BJ (cell line): ENCODE results near the gene DEUP1. TPM values are rescaled to one million over a fixed set of nuclear protein-coding genes. Genes with fewer than 3 reads are reported as not detected.

ENCODE experiments used
- CTCF ChIA-PET: fragments of 350-600 bp; formaldehyde crosslinking; extraction: SDS; loops from one replicate; lab custom pipeline; 2021; ENCODE audit warnings: antibody characterized with exemption, inconsistent platforms; lab: Yijun Ruan, JAX
- POLR2A ChIA-PET: fragments of 300-600 bp; sonication (Branson Sonifier 250); formaldehyde crosslinking; extraction: SDS; loops from one replicate; lab custom pipeline; 2021; ENCODE audit warnings: antibody characterized with exemption; lab: Charles Lee
- DNase-seq: peaks from one replicate; pipeline ENCODE4 v3.0.0-alpha.2; 2011; ENCODE audit warnings: low read depth
- H3K27me3 ChIP-seq: 2 replicates; pipeline ENCODE4 v1.6.0; 2011; ENCODE audit warnings: low read length; ENCODE audit not compliant: control insufficient read depth, insufficient read depth
- H3K36me3 ChIP-seq: 2 replicates; pipeline ENCODE4 v1.5.1; 2011; ENCODE audit warnings: low read length; ENCODE audit not compliant: control insufficient read depth, insufficient read depth
- H3K4me3 ChIP-seq: 2 replicates; pipeline ENCODE4 v1.5.1; 2011; ENCODE audit warnings: low read depth, mild to moderate bottlenecking, control low read depth, low read length
- polyA plus RNA-seq: library from polyadenylated mRNA; depleted of rRNA; stranded (reverse); fragments of >200 nt; gene quantifications from 2 replicates; pipeline ENCODE4 v1.2.3, GENCODE V29; 2011
- TF ChIP-seq, protein P1 (sequence below): IDR thresholded peaks from 2 replicates; pipeline ENCODE4 v1.5.1; 2011; ENCODE audit warnings: low read depth, mild to moderate bottlenecking, control low read depth, inconsistent platforms, low read length, moderate library complexity; ENCODE audit not compliant: insufficient read depth

Gene DEUP1
- polyA plus RNA-seq, 1 experiment = not detected

DNA sequence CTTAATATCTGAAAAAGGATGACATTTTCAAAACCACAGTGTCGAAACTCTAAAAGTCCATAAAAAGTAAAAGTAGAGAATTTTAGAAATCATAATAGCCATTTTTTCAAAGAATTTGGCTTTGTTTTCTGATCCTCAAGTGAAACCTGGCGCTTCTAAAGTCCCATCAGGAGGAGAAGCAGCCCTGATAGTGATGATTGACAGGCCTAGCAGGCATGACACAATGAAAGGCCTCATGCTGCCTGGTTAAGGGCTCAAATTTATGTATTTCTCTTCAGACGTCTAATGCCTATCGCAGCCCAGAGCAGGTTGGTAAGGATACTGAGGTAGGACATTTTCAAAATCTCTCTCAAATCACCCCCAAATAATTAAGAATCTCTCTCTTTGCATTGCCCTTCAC lies 3.9 kb upstream of the DEUP1 start:
- ChIA-PET CTCF (no interaction called here), POLR2A (no interaction called here)
- Histone ChIP-seq H3K36me3 (no peaks in the 10 kb centered on the region), H3K4me3 (no peak overlapping the region), H3K27me3 (peaks cover 2% of the 10 kb centered on the region; the same call in 1 of the 2 replicates)
- no peak for DNase-seq
- TF ChIP-seq, protein P1, sequence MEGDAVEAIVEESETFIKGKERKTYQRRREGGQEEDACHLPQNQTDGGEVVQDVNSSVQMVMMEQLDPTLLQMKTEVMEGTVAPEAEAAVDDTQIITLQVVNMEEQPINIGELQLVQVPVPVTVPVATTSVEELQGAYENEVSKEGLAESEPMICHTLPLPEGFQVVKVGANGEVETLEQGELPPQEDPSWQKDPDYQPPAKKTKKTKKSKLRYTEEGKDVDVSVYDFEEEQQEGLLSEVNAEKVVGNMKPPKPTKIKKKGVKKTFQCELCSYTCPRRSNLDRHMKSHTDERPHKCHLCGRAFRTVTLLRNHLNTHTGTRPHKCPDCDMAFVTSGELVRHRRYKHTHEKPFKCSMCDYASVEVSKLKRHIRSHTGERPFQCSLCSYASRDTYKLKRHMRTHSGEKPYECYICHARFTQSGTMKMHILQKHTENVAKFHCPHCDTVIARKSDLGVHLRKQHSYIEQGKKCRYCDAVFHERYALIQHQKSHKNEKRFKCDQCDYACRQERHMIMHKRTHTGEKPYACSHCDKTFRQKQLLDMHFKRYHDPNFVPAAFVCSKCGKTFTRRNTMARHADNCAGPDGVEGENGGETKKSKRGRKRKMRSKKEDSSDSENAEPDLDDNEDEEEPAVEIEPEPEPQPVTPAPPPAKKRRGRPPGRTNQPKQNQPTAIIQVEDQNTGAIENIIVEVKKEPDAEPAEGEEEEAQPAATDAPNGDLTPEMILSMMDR = no peak

DNA sequence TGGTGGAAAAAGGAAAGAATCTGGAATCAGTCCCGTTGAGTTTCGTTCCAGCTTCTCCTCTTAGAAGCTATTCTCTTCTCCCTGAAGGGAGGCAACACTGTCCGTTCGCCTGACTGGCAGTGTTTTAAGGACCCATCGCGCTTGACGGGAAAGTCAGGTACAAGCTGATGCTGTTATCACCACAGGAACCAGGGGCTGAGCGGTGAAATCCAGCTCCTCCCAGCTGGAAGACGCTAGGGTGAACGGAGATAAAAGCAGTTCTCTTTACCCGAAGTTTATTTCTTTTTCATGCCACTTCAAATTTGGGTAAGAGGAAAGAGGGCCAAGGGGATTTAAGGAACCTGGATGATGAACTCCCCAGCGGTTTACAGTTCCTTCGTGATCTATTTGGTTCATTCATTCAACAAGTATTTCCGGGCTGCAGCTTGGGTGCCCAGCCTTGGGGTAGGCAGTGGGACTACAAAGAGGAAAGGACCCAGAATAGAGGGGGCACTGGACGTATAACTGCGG lies 551 bp upstream of the DEUP1 start:
- Histone ChIP-seq H3K36me3 (no peaks in the 10 kb centered on the region), H3K4me3 (no peak overlapping the region), H3K27me3 (peaks cover 2% of the 10 kb centered on the region; the same call in 1 of the 2 replicates)
- TF ChIP-seq, protein P1 = no peak
- ChIA-PET POLR2A (no interaction called here), CTCF (interaction anchor here (0.6 to 1.5 kb wide), 3 partner anchors 23 to 834 kb away, joined by 3 read pairs; no protein-coding TSS in a partner anchor)
- no peak for DNase-seq

DNA sequence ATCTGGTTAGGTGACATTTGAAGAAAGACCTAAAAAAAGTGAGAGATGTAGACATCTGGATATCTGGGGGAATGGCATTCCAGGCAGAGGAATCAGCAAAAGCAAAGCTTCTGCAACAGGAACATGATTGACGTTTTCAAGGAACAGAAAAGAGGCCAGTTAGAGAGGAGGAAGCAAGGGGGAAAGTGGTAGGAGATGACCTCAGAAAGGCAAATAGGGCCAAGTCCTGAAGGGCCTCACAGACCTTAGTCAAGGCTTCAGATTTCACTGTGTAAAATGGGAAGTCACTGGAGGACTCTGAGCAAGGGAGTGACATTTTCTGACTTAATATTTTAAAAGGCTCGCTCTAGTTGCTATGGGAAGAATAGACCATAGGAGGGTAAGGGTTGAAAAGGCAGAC lies 9.7 kb downstream of the DEUP1 start:
- no peak for DNase-seq
- Histone ChIP-seq H3K4me3 (no peak overlapping the region), H3K36me3 (no peaks in the 10 kb centered on the region), H3K27me3 (no peaks in the 10 kb centered on the region)
- CTCF ChIA-PET = interaction anchor here (0.6 kb wide), 1 partner anchor 808 kb away, joined by 3 read pairs; no protein-coding TSS in a partner anchor
- POLR2A ChIA-PET = no interaction called here
- TF ChIP-seq, protein P1 = no peak

DNA sequence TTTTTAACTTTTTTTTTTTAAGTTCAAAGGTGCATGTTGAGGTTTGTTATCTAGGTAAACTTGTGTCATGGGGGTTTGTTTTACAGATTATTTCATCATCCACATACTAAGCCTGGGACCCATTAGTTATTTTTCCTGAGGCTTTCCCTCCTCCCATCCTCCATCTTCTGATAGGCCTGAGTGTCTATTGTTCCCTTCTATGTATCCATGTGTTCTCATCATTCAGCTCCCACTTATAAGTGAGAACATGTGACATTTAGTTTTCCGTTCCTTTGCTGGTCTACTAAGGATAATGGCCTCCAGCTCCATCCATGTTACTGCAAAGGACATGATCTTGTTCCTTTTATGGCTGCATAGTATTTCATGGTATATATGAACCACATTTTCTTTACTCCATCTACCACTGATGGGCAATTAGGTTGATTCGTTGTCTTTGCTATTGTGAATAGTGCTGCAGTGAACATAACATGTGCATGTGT lies 14.4 kb downstream of the DEUP1 start:
- DNase-seq = no peak
- no peak overlapping the region for H3K4me3 ChIP-seq
- TF ChIP-seq, protein P1 = no peak
- H3K36me3 ChIP-seq = no peaks in the 10 kb centered on the region
- POLR2A ChIA-PET = no interaction called here
- CTCF ChIA-PET = no interaction called here
- no peaks in the 10 kb centered on the region for H3K27me3 ChIP-seq

DNA sequence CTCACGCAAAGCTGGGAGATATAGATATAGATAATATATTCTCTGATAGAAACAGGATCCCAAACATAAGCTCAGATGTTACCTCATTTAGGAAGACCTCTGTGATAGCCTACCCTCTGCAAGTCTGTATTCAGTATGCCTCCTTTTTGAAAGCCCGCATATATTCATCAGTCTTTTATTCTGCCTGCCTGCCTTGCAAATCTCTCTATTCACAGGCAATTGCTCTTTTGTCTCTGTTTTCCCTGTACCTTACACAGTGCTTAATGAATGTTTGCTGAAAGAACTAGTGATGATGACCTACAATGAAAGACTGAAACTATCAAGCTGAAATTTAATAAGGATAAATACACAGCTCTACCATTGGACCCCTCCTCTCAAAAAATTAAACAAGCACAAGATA lies 18.4 kb downstream of the DEUP1 start:
- DNase-seq = no peak
- TF ChIP-seq, protein P1 = no peak
- POLR2A ChIA-PET = no interaction called here
- H3K36me3 ChIP-seq = no peaks in the 10 kb centered on the region
- H3K27me3 ChIP-seq = no peaks in the 10 kb centered on the region
- CTCF ChIA-PET = interaction anchor here (0.9 kb wide), 1 partner anchor 304 kb away, joined by 3 read pairs; no protein-coding TSS in a partner anchor
- H3K4me3 ChIP-seq = no peak overlapping the region
